Measurements from ENCODE around the gene FZD1.

GRCh38 chr7:91265693-91266066, 1.4 kb downstream of the FZD1 start:
- TF ChIP-seq POLR2A (IDR thresholded peaks at IDR 0.05) = no peak
- TF ChIP-seq, protein P1, sequence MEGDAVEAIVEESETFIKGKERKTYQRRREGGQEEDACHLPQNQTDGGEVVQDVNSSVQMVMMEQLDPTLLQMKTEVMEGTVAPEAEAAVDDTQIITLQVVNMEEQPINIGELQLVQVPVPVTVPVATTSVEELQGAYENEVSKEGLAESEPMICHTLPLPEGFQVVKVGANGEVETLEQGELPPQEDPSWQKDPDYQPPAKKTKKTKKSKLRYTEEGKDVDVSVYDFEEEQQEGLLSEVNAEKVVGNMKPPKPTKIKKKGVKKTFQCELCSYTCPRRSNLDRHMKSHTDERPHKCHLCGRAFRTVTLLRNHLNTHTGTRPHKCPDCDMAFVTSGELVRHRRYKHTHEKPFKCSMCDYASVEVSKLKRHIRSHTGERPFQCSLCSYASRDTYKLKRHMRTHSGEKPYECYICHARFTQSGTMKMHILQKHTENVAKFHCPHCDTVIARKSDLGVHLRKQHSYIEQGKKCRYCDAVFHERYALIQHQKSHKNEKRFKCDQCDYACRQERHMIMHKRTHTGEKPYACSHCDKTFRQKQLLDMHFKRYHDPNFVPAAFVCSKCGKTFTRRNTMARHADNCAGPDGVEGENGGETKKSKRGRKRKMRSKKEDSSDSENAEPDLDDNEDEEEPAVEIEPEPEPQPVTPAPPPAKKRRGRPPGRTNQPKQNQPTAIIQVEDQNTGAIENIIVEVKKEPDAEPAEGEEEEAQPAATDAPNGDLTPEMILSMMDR (IDR thresholded peaks at IDR 0.05 in 4 of 5, conservative IDR thresholded peaks at IDR 0.05 in 1 of 5) = no peak

Measured in gastrocnemius medialis (tissue), 4 donors.